Measurements from ENCODE around the gene FANCC. TPM values are rescaled to one million over a fixed set of nuclear protein-coding genes. Genes with fewer than 3 reads are reported as not detected.

Gene FANCC
- total and polyA plus RNA-seq, 5 donors from 2014 or later = 2.8 to 7.5 (median 5.4) TPM

DNA sequence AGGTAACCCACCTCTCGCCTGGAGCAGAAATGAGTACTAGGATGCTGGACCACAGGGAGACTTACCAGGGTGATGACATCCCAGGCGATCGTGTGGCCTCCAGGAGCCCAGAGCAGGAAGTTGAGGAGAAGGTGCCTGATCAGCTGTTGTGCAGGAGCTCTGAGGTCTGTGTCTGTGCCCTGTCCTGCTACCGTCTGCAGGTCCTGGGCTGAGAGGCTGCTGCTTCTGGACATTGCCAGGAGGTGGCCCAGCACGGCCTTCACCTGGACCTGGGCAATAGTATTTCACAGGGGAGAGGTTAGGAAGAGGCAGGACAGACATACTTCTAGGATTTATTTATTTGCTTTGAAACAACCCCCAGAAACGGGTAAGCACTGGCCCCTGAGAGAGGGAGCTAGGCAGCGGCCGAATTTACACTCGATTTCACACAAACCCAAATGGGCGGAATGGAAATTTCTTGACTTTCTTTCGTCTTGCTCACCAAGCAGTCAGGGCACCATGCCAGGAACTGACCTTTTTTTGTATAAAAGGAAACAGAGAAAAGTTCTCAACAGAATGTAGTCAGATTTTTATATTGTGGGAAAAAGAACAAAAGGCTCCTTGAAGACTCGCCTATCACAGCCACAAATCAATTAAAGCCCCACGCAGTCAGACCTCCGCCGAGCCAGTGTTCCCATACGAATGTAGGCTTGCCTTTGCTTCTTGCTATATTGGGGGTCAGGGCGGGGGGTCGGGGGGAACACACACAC is 210.3 kb downstream of the FANCC start:
- peaks cover 12% of the 10 kb centered on the region for H3K36me3 Mint-ChIP-seq
- no peaks in the 10 kb centered on the region for H3K9me3 ChIP-seq (ENCODE audit: control insufficient read depth in 2 of 2, low read length in 2 of 2)
- no peaks in the 10 kb centered on the region for H3K27me3 ChIP-seq (ENCODE audit: control insufficient read depth, insufficient read depth, low read length)
- no peaks in the 10 kb centered on the region for H3K4me1 ChIP-seq (ENCODE audit: control insufficient read depth, insufficient read depth, low read length, poor library complexity, severe bottlenecking)
- no peak for ATAC-seq (ENCODE audit: low read depth in 2 of 2)
- no peak overlapping the region for H3K4me3 Mint-ChIP-seq
- DNase-seq = no peak
- H3K27ac Mint-ChIP-seq = peak overlapping the region in 1 of 3 donors; percentile 52
- no peaks in the 10 kb centered on the region for H3K27me3 Mint-ChIP-seq
- H3K36me3 ChIP-seq (ENCODE audit: control insufficient read depth, insufficient read depth, low read length) = no peaks in the 10 kb centered on the region
- no peak overlapping the region for H3K27ac ChIP-seq (ENCODE audit: insufficient read depth, low read length, poor library complexity, severe bottlenecking)
- H3K4me3 ChIP-seq (ENCODE audit: low read depth, low read length) = no peak overlapping the region
- H3K9me3 Mint-ChIP-seq = no peaks in the 10 kb centered on the region
- H3K4me1 Mint-ChIP-seq = no peaks in the 10 kb centered on the region

GRCh38 chr9:95105519-95106287 is 211.8 kb downstream of the FANCC start:
- no peaks in the 10 kb centered on the region for H3K27me3 Mint-ChIP-seq
- DNase-seq (no peak), ATAC-seq (ENCODE audit: low read depth in 2 of 2) (no peak)
- no peaks in the 10 kb centered on the region for H3K9me3 Mint-ChIP-seq
- H3K36me3 Mint-ChIP-seq = peaks cover 12% of the 10 kb centered on the region
- Histone ChIP-seq H3K9me3 (ENCODE audit: control insufficient read depth in 2 of 2, low read length in 2 of 2) (no peaks in the 10 kb centered on the region), H3K4me1 (ENCODE audit: control insufficient read depth, insufficient read depth, low read length, poor library complexity, severe bottlenecking) (no peaks in the 10 kb centered on the region), H3K27ac (ENCODE audit: insufficient read depth, low read length, poor library complexity, severe bottlenecking) (no peak overlapping the region), H3K36me3 (ENCODE audit: control insufficient read depth, insufficient read depth, low read length) (no peaks in the 10 kb centered on the region), H3K4me3 (ENCODE audit: low read depth, low read length) (no peak overlapping the region), H3K27me3 (ENCODE audit: control insufficient read depth, insufficient read depth, low read length) (no peaks in the 10 kb centered on the region)
- H3K4me1 Mint-ChIP-seq = no peaks in the 10 kb centered on the region
- H3K4me3 Mint-ChIP-seq = no peak overlapping the region
- no peak overlapping the region for H3K27ac Mint-ChIP-seq

- no peaks in the 10 kb centered on the region for H3K4me1 ChIP-seq (ENCODE audit: control insufficient read depth, insufficient read depth, low read length, poor library complexity, severe bottlenecking)
- Mint-ChIP-seq H3K4me3 (no peak overlapping the region), H3K9me3 (no peaks in the 10 kb centered on the region), H3K36me3 (peaks cover 12% of the 10 kb centered on the region), H3K27me3 (no peaks in the 10 kb centered on the region), H3K4me1 (no peaks in the 10 kb centered on the region), H3K27ac (no peak overlapping the region)
- ATAC-seq (ENCODE audit: low read depth in 2 of 2) (no peak), DNase-seq (no peak)
- no peaks in the 10 kb centered on the region for H3K27me3 ChIP-seq (ENCODE audit: control insufficient read depth, insufficient read depth, low read length)
- H3K9me3 ChIP-seq (ENCODE audit: control insufficient read depth in 2 of 2, low read length in 2 of 2) = no peaks in the 10 kb centered on the region
- no peak overlapping the region for H3K4me3 ChIP-seq (ENCODE audit: low read depth, low read length)
- no peaks in the 10 kb centered on the region for H3K36me3 ChIP-seq (ENCODE audit: control insufficient read depth, insufficient read depth, low read length)
- no peak overlapping the region for H3K27ac ChIP-seq (ENCODE audit: insufficient read depth, low read length, poor library complexity, severe bottlenecking)
Measured at GRCh38 chr9:95104980-95105379, 212.5 kb downstream of the FANCC start.

GRCh38 chr9:95104581-95104960 is 212.9 kb downstream of the FANCC start:
- no peak overlapping the region for H3K4me3 ChIP-seq (ENCODE audit: low read depth, low read length)
- DNase-seq (no peak), ATAC-seq (ENCODE audit: low read depth in 2 of 2) (no peak)
- no peaks in the 10 kb centered on the region for H3K36me3 ChIP-seq (ENCODE audit: control insufficient read depth, insufficient read depth, low read length)
- H3K4me3 Mint-ChIP-seq = no peak overlapping the region
- no peaks in the 10 kb centered on the region for H3K9me3 ChIP-seq (ENCODE audit: control insufficient read depth in 2 of 2, low read length in 2 of 2)
- no peaks in the 10 kb centered on the region for H3K27me3 Mint-ChIP-seq
- no peaks in the 10 kb centered on the region for H3K4me1 Mint-ChIP-seq
- no peak overlapping the region for H3K27ac ChIP-seq (ENCODE audit: insufficient read depth, low read length, poor library complexity, severe bottlenecking)
- H3K9me3 Mint-ChIP-seq = no peaks in the 10 kb centered on the region
- H3K36me3 Mint-ChIP-seq = peaks cover 12% of the 10 kb centered on the region
- no peaks in the 10 kb centered on the region for H3K4me1 ChIP-seq (ENCODE audit: control insufficient read depth, insufficient read depth, low read length, poor library complexity, severe bottlenecking)
- H3K27me3 ChIP-seq (ENCODE audit: control insufficient read depth, insufficient read depth, low read length) = no peaks in the 10 kb centered on the region
- H3K27ac Mint-ChIP-seq = no peak overlapping the region

DNA sequence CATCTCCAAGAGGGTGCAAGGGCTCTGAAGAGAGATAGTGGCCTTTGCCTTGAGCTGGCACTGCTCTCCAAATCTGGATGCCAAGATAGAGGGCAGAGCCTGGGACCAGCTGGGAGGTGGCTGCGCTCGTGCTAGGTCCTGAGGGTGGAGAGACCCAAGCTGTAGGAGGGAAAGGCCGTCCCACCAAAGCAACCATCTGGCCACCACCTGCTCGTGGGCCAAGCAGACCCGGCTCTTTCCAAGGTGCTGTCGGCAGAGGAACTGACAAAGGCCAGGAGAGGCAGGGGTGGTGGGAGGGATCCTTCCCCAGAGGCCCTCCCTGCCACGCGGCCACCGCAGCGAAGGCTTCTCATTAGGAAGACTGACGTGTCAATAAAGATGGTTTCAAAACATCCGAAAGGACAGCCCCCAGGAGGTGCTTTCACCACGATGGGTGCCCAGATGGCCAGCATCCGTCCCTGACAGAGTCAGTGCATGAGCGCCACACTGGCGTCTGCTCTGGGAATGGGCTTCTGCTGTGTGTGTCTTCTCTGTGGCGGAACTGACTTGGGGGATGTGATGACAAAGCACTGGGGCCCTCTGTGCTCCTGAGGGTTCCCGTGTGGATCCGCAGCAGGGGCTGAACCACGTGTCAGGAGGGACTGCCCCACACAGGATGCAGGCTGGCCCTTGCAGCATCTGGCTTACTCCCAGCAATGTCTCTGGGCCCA is 213.5 kb downstream of the FANCC start:
- no peaks in the 10 kb centered on the region for H3K36me3 ChIP-seq (ENCODE audit: control insufficient read depth, insufficient read depth, low read length)
- H3K27me3 Mint-ChIP-seq = no peaks in the 10 kb centered on the region
- no peak for ATAC-seq (ENCODE audit: low read depth in 2 of 2)

GRCh38 chr9:95103281-95103771 is 214.2 kb downstream of the FANCC start:
- no peaks in the 10 kb centered on the region for H3K27me3 Mint-ChIP-seq
- Histone ChIP-seq H3K4me3 (ENCODE audit: low read depth, low read length) (no peak overlapping the region), H3K4me1 (ENCODE audit: control insufficient read depth, insufficient read depth, low read length, poor library complexity, severe bottlenecking) (no peaks in the 10 kb centered on the region), H3K27ac (ENCODE audit: insufficient read depth, low read length, poor library complexity, severe bottlenecking) (no peak overlapping the region), H3K9me3 (ENCODE audit: control insufficient read depth in 2 of 2, low read length in 2 of 2) (no peaks in the 10 kb centered on the region), H3K27me3 (ENCODE audit: control insufficient read depth, insufficient read depth, low read length) (no peaks in the 10 kb centered on the region), H3K36me3 (ENCODE audit: control insufficient read depth, insufficient read depth, low read length) (no peaks in the 10 kb centered on the region)
- no peaks in the 10 kb centered on the region for H3K9me3 Mint-ChIP-seq
- H3K4me1 Mint-ChIP-seq = no peaks in the 10 kb centered on the region
- no peak for DNase-seq
- no peak overlapping the region for H3K27ac Mint-ChIP-seq
- ATAC-seq (ENCODE audit: low read depth in 2 of 2) = no peak
- no peak overlapping the region for H3K4me3 Mint-ChIP-seq
- H3K36me3 Mint-ChIP-seq = peaks cover 12% of the 10 kb centered on the region

More for the DNA sequence above, 213.5 kb downstream of the FANCC start:
- no peak for DNase-seq
- no peak overlapping the region for H3K27ac Mint-ChIP-seq
- H3K36me3 Mint-ChIP-seq = peaks cover 12% of the 10 kb centered on the region
- H3K4me3 ChIP-seq (ENCODE audit: low read depth, low read length) = no peak overlapping the region
- H3K9me3 ChIP-seq (ENCODE audit: control insufficient read depth in 2 of 2, low read length in 2 of 2) = no peaks in the 10 kb centered on the region
- no peak overlapping the region for H3K27ac ChIP-seq (ENCODE audit: insufficient read depth, low read length, poor library complexity, severe bottlenecking)
- H3K4me1 ChIP-seq (ENCODE audit: control insufficient read depth, insufficient read depth, low read length, poor library complexity, severe bottlenecking) = no peaks in the 10 kb centered on the region
- no peak overlapping the region for H3K4me3 Mint-ChIP-seq
- no peaks in the 10 kb centered on the region for H3K27me3 ChIP-seq (ENCODE audit: control insufficient read depth, insufficient read depth, low read length)
- H3K9me3 Mint-ChIP-seq = no peaks in the 10 kb centered on the region
- no peaks in the 10 kb centered on the region for H3K4me1 Mint-ChIP-seq

GRCh38 chr9:95102572-95102971 is 214.9 kb downstream of the FANCC start:
- no peaks in the 10 kb centered on the region for H3K4me1 ChIP-seq (ENCODE audit: control insufficient read depth, insufficient read depth, low read length, poor library complexity, severe bottlenecking)
- H3K9me3 ChIP-seq (ENCODE audit: control insufficient read depth in 2 of 2, low read length in 2 of 2) = no peaks in the 10 kb centered on the region
- H3K27me3 Mint-ChIP-seq = no peaks in the 10 kb centered on the region
- no peak for ATAC-seq (ENCODE audit: low read depth in 2 of 2)
- H3K27ac Mint-ChIP-seq = no peak overlapping the region
- H3K36me3 ChIP-seq (ENCODE audit: control insufficient read depth, insufficient read depth, low read length) = no peaks in the 10 kb centered on the region
- no peak overlapping the region for H3K27ac ChIP-seq (ENCODE audit: insufficient read depth, low read length, poor library complexity, severe bottlenecking)
- H3K27me3 ChIP-seq (ENCODE audit: control insufficient read depth, insufficient read depth, low read length) = no peaks in the 10 kb centered on the region
- H3K36me3 Mint-ChIP-seq = peaks cover 12% of the 10 kb centered on the region
- no peaks in the 10 kb centered on the region for H3K9me3 Mint-ChIP-seq
- no peak for DNase-seq
- no peak overlapping the region for H3K4me3 Mint-ChIP-seq
- H3K4me1 Mint-ChIP-seq = no peaks in the 10 kb centered on the region
- H3K4me3 ChIP-seq (ENCODE audit: low read depth, low read length) = no peak overlapping the region

Measured in CD4-positive, CD25-positive, alpha-beta regulatory T cell (primary cell).